ENCODE measurements around the gene CNGA3.

The CNGA3 gene

DNA sequence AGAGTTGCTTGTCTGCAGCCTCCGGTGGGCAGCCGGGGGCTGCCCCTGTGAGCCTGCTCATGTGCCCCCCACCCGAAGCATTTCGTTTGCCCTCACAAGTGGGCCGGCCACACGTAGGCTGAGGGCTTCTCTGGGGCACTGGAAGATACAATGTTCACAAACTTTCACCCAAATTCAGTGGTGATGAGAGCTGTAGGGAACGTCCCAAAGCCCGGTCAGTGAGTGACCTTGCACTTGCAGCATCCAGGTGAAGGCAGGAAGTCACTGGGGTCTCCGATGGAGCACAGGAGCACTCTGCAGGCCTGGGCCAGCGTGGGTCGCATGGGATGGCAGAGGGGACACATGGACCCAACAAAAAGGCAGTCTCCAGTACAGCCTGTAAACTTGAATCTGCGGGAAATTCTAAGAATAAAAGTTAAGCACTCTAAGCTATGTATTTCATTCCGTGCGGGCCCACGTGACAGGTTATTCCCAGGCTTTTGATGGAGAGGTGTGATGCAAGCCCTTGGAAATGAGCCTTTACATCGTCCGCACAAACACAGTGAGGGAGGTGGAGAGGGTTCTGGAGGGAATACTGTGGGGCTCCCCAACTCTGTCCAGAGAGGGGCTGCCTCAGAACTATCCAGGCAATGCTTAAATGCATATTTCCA, 42.5 kb downstream of the CNGA3 start (continued):
- TF ChIP-seq ZBTB49 (tag by site-specific recombination; IDR thresholded peaks at IDR 0.05; ENCODE audit: low read depth) (no peak), ZNF560 (tag by site-specific recombination; IDR thresholded peaks at IDR 0.05; ENCODE audit: borderline replicate concordance) (no peak), BCL11A (tag by site-specific recombination; IDR thresholded peaks at IDR 0.05; ENCODE audit: low read depth) (no peak), ZNF18 (tag by site-specific recombination; IDR thresholded peaks at IDR 0.05) (no peak)
- TF ChIP-seq, protein P1, sequence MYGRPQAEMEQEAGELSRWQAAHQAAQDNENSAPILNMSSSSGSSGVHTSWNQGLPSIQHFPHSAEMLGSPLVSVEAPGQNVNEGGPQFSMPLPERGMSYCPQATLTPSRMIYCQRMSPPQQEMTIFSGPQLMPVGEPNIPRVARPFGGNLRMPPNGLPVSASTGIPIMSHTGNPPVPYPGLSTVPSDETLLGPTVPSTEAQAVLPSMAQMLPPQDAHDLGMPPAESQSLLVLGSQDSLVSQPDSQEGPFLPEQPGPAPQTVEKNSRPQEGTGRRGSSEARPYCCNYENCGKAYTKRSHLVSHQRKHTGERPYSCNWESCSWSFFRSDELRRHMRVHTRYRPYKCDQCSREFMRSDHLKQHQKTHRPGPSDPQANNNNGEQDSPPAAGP (tag by site-specific recombination; IDR thresholded peaks at IDR 0.05) = no peak

DNA sequence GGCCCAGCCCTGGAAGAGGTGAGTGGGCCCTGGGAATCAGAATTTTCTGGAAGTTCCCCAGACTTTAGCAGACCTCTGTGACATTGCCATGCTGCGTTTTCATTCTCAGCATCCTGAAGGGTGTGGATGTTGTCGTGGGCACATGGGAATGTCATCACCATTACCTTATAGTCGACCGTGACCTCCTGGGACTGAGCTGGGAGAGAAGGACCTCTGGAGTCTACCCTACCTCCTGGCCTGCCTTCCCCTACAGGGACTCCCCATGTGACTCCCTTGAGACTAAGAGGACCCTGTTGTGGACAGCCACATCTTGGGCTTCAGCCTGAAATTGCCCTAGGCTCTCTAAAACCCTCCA, 43.0 kb downstream of the CNGA3 start:
- no peaks in the 10 kb centered on the region for H3K9me3 ChIP-seq (ENCODE audit: control insufficient read depth, insufficient read depth, low read depth, low read length)
- ChIA-PET CTCF (interaction anchor here (1.7 kb wide), 1 partner anchor 689 kb away, joined by 6 read pairs; no protein-coding TSS in a partner anchor), POLR2A (no interaction called here)
- no peaks in the 10 kb centered on the region for H3K4me1 ChIP-seq (ENCODE audit: control insufficient read depth, insufficient read depth, low read length)
- no peaks in the 10 kb centered on the region for H3K36me3 ChIP-seq (ENCODE audit: control insufficient read depth in 2 of 2, insufficient read depth in 1 of 2, low read length in 2 of 2)
- H3K4me3 ChIP-seq (ENCODE audit: low read depth, low read length) = no peak overlapping the region
- TF ChIP-seq ZNF830 (tag by site-specific recombination; IDR thresholded peaks at IDR 0.05; ENCODE audit: low read depth) (no peak), ZNF394 (tag by site-specific recombination; IDR thresholded peaks at IDR 0.05; ENCODE audit: borderline replicate concordance) (no peak), ZFP69B (tag by site-specific recombination; IDR thresholded peaks at IDR 0.05) (no peak), ZNF350 (tag by site-specific recombination; IDR thresholded peaks at IDR 0.05) (no peak), ZNF391 (tag by site-specific recombination; IDR thresholded peaks at IDR 0.05; ENCODE audit: borderline replicate concordance, low read depth) (no peak)
- H3K27ac ChIP-seq (ENCODE audit: extremely low read depth, low read depth, low read length) = no peak overlapping the region

DNA sequence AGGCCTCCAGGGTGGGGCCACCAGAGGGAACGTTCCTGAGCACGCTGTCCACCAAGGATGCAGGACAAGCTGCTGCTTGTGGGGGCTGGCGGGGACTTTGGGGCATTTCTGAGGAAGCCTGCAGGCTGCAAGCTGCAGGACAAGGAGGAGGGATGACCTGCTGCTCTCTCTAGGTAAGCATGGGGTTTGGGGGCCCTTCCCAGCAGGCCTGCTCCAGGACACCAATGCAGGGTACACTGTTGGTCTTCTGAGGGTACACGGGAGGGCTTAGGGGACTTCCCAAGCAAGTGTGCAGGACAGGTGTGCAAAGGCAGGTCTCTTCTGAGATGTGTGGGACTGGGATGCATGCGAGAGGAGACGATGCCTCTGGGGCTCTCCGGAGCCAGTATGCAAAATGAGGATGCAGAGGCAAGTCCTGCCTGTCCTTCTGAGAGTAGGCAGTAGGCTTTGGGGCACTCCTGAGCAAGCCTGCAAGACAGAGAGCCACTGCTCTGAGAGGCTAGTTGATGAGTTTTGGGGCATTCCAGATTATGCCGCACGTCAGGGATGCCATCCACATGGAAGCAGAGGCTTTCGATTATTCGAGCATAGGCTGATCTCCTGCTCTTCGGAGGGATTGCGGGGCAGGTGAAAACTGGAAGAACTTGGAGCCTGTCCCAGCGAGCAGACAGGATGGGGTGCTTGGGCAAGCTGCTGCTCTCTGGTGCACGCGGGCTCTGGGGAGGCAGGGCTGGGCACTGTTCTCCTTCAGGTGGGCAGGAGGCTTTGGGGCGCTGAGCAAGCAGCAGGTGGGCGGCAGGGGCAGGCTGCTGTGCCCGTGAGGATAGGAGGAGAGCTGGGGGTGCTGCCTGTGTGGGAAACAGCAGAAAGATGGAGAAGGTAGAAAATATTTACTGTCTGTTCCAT, 44.6 kb downstream of the CNGA3 start:
- Histone ChIP-seq H3K9me3 (ENCODE audit: control insufficient read depth, insufficient read depth, low read depth, low read length) (no peaks in the 10 kb centered on the region), H3K4me1 (ENCODE audit: control insufficient read depth, insufficient read depth, low read length) (no peaks in the 10 kb centered on the region), H3K4me3 (ENCODE audit: low read depth, low read length) (no peak overlapping the region), H3K27ac (ENCODE audit: extremely low read depth, low read depth, low read length) (no peak overlapping the region), H3K36me3 (ENCODE audit: control insufficient read depth in 2 of 2, insufficient read depth in 1 of 2, low read length in 2 of 2) (no peaks in the 10 kb centered on the region)
- ChIA-PET CTCF (no interaction called here), POLR2A (no interaction called here)
- TF ChIP-seq ZNF549 (tag by site-specific recombination; IDR thresholded peaks at IDR 0.05) (no peak), TCF7L2 (IDR thresholded peaks at IDR 0.05; ENCODE audit: borderline replicate concordance, low read depth, low read length) (no peak), MYNN (tag by site-specific recombination; IDR thresholded peaks at IDR 0.05; ENCODE audit: borderline replicate concordance) (no peak), ZNF530 (tag by site-specific recombination; IDR thresholded peaks at IDR 0.05; ENCODE audit: low read depth) (no peak), ZNF529 (tag by site-specific recombination; IDR thresholded peaks at IDR 0.05; ENCODE audit: insufficient replicate concordance) (no peak), GFI1B (tag by site-specific recombination; IDR thresholded peaks at IDR 0.05) (no peak), ZSCAN23 (tag by site-specific recombination; IDR thresholded peaks at IDR 0.05) (no peak), ZXDB (tag by site-specific recombination; IDR thresholded peaks at IDR 0.05) (no peak), ZNF311 (tag by site-specific recombination; IDR thresholded peaks at IDR 0.05; ENCODE audit: borderline replicate concordance) (no peak), ZNF433 (tag by site-specific recombination; IDR thresholded peaks at IDR 0.05; ENCODE audit: low read depth) (no peak), SP3 (tag by site-specific recombination; IDR thresholded peaks at IDR 0.05) (no peak)
- TF ChIP-seq, protein P2, sequence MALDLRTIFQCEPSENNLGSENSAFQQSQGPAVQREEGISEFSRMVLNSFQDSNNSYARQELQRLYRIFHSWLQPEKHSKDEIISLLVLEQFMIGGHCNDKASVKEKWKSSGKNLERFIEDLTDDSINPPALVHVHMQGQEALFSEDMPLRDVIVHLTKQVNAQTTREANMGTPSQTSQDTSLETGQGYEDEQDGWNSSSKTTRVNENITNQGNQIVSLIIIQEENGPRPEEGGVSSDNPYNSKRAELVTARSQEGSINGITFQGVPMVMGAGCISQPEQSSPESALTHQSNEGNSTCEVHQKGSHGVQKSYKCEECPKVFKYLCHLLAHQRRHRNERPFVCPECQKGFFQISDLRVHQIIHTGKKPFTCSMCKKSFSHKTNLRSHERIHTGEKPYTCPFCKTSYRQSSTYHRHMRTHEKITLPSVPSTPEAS (tag by site-specific recombination; IDR thresholded peaks at IDR 0.05) = no peak
- TF ChIP-seq, protein P1 (tag by site-specific recombination; IDR thresholded peaks at IDR 0.05) = no peak
